Brain microvascular endothelial cell (primary cell): ENCODE data around the gene PSMF1.

ENCODE experiments used
- DNase-seq: peaks from one replicate; pipeline ENCODE4 v3.0.0-alpha.2; 2020
- H3K27ac ChIP-seq: fragments of 250-450 bp; sonication (Bioruptor Pico); 2 replicates; pipeline ENCODE4 v1.5.1; 2020; ENCODE audit warnings: mild to moderate bottlenecking, moderate library complexity
- H3K27me3 ChIP-seq: fragments of 250-450 bp; sonication (Bioruptor Pico); replicated peaks from 2 replicates; pipeline ENCODE4 v1.5.1; 2020; ENCODE audit warnings: mild to moderate bottlenecking
- H3K36me3 ChIP-seq: fragments of 250-450 bp; sonication (Bioruptor Pico); replicated peaks from 2 replicates; pipeline ENCODE4 v1.5.1; 2020; ENCODE audit warnings: mild to moderate bottlenecking
- H3K4me3 ChIP-seq: 2 replicates; pipeline ENCODE4 v1.5.1; 2011; ENCODE audit warnings: low read depth, mild to moderate bottlenecking, control low read depth, low read length, moderate library complexity
- in situ Hi-C: cut with HindIII; loops from 2 replicates; pipeline ENCODE4 v1.10.0; 2017; ENCODE audit warnings: low sequenced_read_pairs, low pct_ligation_motif_present
- TF ChIP-seq, protein P1 (sequence below): IDR thresholded peaks from 2 replicates; pipeline ENCODE4 v1.5.1; 2011; ENCODE audit warnings: low read depth, mild to moderate bottlenecking, moderate library complexity, low read length, control low read depth, inconsistent platforms; ENCODE audit errors: missing control alignments

The PSMF1 gene

DNA sequence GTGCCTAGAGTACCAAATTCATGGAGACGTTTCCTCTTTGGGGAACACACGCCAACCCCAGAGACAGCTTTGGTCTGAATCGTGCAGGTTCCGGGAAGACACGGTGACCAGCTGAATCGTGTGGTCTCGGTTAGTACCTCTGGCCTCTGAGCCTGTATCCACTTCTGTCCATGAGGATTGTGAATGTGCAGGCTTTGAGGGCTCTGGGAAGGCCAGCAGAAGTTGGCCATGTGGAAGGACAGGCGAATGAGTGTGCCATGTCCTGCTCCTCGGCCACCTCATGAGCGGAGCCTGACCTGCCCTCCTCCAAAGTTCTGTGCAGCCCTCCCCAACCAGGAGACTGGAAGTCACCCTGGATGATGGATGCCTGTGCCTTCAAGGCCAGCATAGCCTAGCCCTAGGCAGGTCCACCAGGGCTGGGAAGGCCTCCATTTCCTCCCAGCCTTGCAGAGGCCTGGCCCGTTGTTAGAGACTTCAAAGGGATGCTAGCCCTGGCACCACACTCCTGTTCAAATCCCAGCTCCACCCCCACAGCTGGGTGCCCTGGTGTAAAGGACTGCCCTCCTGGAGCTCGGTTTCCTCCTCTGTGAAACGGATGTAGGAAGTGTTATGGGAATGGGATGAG lies 68.1 kb downstream of the PSMF1 start:
- no peak for DNase-seq
- TF ChIP-seq, protein P1, sequence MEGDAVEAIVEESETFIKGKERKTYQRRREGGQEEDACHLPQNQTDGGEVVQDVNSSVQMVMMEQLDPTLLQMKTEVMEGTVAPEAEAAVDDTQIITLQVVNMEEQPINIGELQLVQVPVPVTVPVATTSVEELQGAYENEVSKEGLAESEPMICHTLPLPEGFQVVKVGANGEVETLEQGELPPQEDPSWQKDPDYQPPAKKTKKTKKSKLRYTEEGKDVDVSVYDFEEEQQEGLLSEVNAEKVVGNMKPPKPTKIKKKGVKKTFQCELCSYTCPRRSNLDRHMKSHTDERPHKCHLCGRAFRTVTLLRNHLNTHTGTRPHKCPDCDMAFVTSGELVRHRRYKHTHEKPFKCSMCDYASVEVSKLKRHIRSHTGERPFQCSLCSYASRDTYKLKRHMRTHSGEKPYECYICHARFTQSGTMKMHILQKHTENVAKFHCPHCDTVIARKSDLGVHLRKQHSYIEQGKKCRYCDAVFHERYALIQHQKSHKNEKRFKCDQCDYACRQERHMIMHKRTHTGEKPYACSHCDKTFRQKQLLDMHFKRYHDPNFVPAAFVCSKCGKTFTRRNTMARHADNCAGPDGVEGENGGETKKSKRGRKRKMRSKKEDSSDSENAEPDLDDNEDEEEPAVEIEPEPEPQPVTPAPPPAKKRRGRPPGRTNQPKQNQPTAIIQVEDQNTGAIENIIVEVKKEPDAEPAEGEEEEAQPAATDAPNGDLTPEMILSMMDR: no peak
- Histone ChIP-seq H3K4me3 (no peak overlapping the region), H3K27me3 (peaks cover 23% of the 10 kb centered on the region), H3K27ac (no peak overlapping the region), H3K36me3 (no peaks in the 10 kb centered on the region)
- in situ Hi-C loops: no loop called here

DNA sequence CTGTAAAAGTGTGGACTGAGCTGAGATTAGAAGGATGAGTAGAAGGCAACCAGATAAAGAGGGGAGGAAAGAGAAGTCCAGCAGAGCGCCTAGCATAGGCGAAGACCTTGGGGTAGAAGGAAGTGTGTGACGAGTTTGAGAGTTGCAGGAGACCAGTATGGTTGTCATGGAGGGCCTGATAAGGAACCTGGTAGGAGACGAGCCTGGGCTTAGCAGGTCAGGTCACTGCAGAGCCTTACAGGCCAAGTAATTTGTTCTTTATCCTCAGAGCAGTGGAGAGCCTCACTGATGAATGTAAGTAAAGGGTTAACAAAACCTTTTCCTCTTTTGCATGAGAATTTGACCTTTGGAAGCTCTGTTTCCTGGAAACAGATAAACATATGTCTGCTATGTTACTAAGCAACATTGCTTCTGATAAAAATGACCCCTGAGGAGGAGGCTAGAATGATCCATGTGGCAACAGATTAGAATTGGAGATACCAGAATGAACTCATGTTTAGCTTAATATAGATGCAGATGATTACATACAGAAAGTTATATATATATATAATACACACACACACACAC lies 69.3 kb downstream of the PSMF1 start:
- H3K27me3 ChIP-seq: peaks cover 23% of the 10 kb centered on the region
- in situ Hi-C loops: no loop called here
- no peak for DNase-seq
- no peaks in the 10 kb centered on the region for H3K36me3 ChIP-seq
- H3K27ac ChIP-seq: no peak overlapping the region
- TF ChIP-seq, protein P1: no peak
- no peak overlapping the region for H3K4me3 ChIP-seq

DNA sequence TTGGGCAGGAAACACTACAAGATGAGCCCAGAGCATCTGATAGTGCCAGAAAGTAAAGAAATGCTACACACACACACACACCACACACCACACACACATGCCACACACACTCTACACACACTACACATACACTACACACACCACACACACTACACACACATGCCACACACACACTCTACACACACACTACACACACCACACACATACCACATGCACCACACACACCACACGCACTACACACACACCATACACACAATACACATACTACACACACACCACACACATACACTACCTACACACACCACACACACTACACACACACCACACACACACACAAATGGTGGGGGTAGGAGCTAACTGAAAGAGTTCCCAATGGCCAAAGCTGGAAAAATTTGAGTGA lies 69.9 kb downstream of the PSMF1 start:
- TF ChIP-seq, protein P1: no peak
- no peaks in the 10 kb centered on the region for H3K36me3 ChIP-seq
- peaks cover 21% of the 10 kb centered on the region for H3K27me3 ChIP-seq
- no peak overlapping the region for H3K4me3 ChIP-seq
- H3K27ac ChIP-seq: no peak overlapping the region
- DNase-seq: no peak
- in situ Hi-C loops: no loop called here

DNA sequence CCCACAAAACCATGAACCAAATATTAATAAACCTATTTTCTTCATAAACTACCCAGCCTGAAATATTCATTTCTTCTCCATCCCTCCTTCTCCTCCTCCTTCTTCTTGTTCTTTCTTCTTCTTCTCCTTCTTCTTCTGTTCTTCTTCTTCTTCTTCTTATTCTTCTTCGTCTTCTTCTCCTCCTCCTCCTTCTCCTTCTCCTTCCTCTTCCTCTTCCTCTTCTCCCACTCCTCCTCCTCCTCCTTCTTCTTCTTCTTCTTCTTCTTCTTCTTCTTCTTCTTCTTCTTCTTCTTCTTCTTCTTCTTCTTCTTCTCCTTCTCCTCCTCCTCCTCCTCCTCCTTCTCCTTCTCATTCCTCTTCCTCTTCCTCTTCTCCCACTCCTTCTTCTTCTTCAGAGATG lies 71.4 kb downstream of the PSMF1 start:
- TF ChIP-seq, protein P1: no peak
- no peaks in the 10 kb centered on the region for H3K36me3 ChIP-seq
- in situ Hi-C loops: no loop called here
- no peak overlapping the region for H3K27ac ChIP-seq
- no peak overlapping the region for H3K4me3 ChIP-seq
- no peak for DNase-seq
- H3K27me3 ChIP-seq: peaks cover 11% of the 10 kb centered on the region

DNA sequence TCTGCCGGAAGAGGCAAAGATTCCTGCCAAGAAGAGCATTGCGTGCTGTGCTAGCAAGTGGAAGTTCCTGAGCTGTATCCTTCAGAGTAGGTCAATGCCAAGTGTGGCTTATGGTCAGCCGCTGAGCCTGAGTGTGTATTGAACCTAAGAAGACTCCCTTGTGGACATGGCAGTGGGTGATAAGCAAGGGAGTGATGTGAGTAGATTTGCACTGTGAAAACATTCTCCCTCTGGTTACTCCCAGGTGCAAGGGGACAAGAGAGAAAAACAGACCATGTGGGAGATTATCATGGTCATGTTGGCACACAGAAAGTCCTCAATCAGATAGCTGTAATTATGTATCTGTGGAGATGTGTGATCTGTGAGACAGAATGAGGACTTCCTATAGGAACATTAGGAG lies 72.4 kb downstream of the PSMF1 start:
- Histone ChIP-seq H3K36me3 (no peaks in the 10 kb centered on the region), H3K27me3 (peaks cover 7% of the 10 kb centered on the region)

More for the DNA sequence above, 72.4 kb downstream of the PSMF1 start:
- Histone ChIP-seq H3K27ac (no peak overlapping the region), H3K4me3 (no peak overlapping the region)
- in situ Hi-C loops: no loop called here
- DNase-seq: no peak
- TF ChIP-seq, protein P1: no peak
